Nephron progenitor cell (in vitro differentiated cells): ENCODE measurements around the gene TRIM63.
"Not testable (repeated sequence)": the region's sequence is repeated elsewhere in the genome, so short reads cannot be mapped to it uniquely, and the experiment has no call there.

Experiments
- DNase-seq: peaks from one replicate; pipeline ENCODE4 v3.0.0; 2021
- H3K27ac Mint-ChIP-seq: 2 replicates; pipeline ENCODE4 v1.8.0; 2021; ENCODE audit warnings: mild to moderate bottlenecking, moderate library complexity, mixed read lengths
- H3K27me3 Mint-ChIP-seq: 2 replicates; pipeline ENCODE4 v1.8.0; 2021; ENCODE audit warnings: mild to moderate bottlenecking, low read depth, mixed read lengths; ENCODE audit not compliant: poor library complexity
- H3K36me3 Mint-ChIP-seq: 2 replicates; pipeline ENCODE4 v1.8.0; 2021; ENCODE audit warnings: low read depth, mixed read lengths
- H3K4me1 Mint-ChIP-seq: 2 replicates; pipeline ENCODE4 v1.8.0; 2021; ENCODE audit warnings: mixed read lengths
- H3K4me3 Mint-ChIP-seq: 2 replicates; pipeline ENCODE4 v1.8.0; 2021; ENCODE audit warnings: mild to moderate bottlenecking, moderate library complexity, mixed read lengths
- H3K9me3 Mint-ChIP-seq: 2 replicates; pipeline ENCODE4 v1.8.0; 2021; ENCODE audit warnings: mild to moderate bottlenecking, moderate library complexity, mixed read lengths
- TF ChIP-seq, protein P1 (sequence below): fragments of 200-600 bp; sonication (generic); IDR thresholded peaks from 2 replicates; pipeline ENCODE4 v1.5.0; 2021; ENCODE audit warnings: antibody characterized with exemption

TRIM63 gene

DNA sequence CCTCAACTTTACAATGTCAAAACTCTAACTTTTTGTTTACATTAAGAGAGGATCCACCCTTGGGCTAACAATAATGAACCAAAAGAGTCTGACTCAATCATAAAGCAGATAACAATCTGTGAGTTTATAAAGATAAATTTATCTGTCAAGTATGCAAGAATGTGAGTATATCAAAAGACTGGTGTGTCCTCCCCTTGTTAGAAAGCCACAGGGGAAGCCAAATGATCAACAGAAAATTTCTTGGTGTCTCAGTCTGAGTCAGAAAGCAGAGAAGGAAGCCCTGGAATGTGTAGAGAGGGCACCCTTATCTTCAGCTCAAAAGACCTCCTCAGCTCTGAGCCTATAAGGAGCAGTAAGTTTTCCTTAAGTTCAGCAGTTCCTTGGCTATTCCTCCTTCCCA lies 30.3 kb upstream of the TRIM63 start:
- Mint-ChIP-seq H3K27ac (no peak overlapping the region), H3K4me1 (peaks cover 33% of the 10 kb centered on the region), H3K4me3 (no peak overlapping the region), H3K36me3 (no peaks in the 10 kb centered on the region), H3K27me3 (peaks cover 23% of the 10 kb centered on the region), H3K9me3 (no peaks in the 10 kb centered on the region)
- TF ChIP-seq, protein P1, sequence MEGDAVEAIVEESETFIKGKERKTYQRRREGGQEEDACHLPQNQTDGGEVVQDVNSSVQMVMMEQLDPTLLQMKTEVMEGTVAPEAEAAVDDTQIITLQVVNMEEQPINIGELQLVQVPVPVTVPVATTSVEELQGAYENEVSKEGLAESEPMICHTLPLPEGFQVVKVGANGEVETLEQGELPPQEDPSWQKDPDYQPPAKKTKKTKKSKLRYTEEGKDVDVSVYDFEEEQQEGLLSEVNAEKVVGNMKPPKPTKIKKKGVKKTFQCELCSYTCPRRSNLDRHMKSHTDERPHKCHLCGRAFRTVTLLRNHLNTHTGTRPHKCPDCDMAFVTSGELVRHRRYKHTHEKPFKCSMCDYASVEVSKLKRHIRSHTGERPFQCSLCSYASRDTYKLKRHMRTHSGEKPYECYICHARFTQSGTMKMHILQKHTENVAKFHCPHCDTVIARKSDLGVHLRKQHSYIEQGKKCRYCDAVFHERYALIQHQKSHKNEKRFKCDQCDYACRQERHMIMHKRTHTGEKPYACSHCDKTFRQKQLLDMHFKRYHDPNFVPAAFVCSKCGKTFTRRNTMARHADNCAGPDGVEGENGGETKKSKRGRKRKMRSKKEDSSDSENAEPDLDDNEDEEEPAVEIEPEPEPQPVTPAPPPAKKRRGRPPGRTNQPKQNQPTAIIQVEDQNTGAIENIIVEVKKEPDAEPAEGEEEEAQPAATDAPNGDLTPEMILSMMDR, result no peak
- no peak for DNase-seq

DNA sequence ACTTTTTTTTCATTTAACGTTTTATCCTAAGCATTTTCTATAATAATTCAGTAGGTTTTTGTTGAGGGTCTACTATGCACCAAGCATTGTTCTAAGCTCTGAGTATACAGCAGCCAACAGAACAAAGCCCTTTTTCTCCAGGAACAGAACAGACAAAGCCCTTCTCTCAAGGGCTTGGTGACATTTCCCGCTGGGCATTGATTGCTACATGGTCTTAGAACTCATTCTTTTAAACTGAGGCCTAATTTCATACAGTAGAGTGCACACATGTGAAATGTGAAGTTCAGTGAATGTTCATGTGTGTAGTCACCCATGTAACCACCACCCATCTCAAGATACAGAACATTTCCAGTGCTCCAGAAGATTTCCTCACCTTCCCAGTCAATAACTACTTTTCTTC lies 29.0 kb upstream of the TRIM63 start:
- Mint-ChIP-seq H3K4me3 (no peak overlapping the region), H3K36me3 (no peaks in the 10 kb centered on the region), H3K9me3 (peaks cover 5% of the 10 kb centered on the region), H3K4me1 (peaks cover 41% of the 10 kb centered on the region), H3K27ac (no peak overlapping the region), H3K27me3 (peaks cover 16% of the 10 kb centered on the region)
- TF ChIP-seq, protein P1, result no peak
- DNase-seq, result no peak

DNA sequence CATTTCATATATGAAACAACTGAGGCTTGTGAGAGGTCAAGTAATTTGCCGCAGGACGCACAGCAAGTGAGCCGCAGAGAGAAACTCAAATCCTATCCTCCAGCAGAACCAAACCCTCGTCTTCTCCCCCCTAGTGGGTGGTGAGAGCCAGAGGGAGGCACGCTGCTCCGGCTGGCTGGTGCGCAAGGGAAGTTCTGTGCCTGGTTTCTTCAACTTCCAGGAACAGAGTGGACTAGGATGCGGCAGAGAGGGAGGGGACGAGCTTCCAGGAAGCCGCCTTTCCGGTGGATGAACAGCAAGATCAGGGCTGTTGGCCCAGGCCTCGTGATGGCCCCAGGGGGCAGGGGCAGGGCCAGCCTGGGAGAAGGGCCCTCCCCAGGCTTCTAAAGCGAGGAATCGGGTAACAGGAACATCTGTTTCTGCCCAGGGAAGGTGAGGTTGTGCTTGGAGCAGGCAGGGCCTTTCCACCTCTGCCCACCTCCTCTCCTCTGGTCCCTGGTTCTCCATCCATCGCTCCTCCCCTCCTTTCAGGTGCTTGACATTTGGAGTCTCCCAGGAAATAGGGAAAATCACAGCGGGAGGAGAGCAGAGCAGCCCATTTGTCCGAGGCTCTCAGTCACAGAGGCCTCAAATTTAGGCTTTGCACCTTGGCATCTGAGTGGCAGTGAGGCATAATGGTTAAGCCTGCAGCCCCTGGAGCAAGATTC lies 27.4 kb upstream of the TRIM63 start:
- TF ChIP-seq, protein P1, result no peak
- H3K4me1 Mint-ChIP-seq, result peaks cover 41% of the 10 kb centered on the region
- H3K27me3 Mint-ChIP-seq, result peaks cover 8% of the 10 kb centered on the region
- H3K27ac Mint-ChIP-seq, result peak overlapping the region; percentile 82
- no peaks in the 10 kb centered on the region for H3K36me3 Mint-ChIP-seq
- peaks cover 19% of the 10 kb centered on the region for H3K9me3 Mint-ChIP-seq
- peak overlapping the region; percentile 28 for H3K4me3 Mint-ChIP-seq
- peak; percentile 58 for DNase-seq

DNA sequence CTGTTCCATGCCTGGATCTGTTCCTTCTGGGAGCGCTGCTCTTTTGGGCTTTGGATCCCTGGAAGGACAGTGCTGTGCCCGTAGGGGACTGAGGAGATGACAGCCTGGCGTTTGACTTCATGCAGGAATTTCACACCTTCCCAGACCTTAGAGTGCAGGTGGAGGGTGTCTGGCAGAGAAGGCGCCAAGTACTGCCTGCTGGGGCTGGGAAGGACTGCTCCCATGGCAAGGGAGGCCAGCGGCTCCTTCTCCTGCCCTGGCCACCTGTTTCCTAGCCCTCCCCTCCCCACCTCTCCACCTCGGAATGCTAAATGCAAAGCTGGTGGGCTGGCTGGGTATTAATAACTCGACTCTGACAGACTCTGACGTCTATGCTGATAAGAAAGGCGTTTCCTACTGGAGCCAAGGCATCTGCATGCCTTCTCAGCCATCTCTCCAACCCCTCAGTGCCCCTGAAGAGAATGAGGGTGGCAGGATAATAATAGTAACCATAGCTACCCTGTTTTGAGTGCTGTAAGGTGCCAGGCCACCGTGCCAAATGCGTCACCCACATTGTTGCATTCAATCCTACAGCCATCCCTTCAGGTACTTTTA lies 26.7 kb upstream of the TRIM63 start:
- Mint-ChIP-seq H3K9me3 (peaks cover 22% of the 10 kb centered on the region), H3K36me3 (no peaks in the 10 kb centered on the region), H3K4me3 (peak overlapping the region; percentile 28), H3K27me3 (peaks cover 3% of the 10 kb centered on the region), H3K4me1 (peaks cover 41% of the 10 kb centered on the region), H3K27ac (peak overlapping the region; percentile 82)
- TF ChIP-seq, protein P1, result no peak
- no peak for DNase-seq

DNA sequence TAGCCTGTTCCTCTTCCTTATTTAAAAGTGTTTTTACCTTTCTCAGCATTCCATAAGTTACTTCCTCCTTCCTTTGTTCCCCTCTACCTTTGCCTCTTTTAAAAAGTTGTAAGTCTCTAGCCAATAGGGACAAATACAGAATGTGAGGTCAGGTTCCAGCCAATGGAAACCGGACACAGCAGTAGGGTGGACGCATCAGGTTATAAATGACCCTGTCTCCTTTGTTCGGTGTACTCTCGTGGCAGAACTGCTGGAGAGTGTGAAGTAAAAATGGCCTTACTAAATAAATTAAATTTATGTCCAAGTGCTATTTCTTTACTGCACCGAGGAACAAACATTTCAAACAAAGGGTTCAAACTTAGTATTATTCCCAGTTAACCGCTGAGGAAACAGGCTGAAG lies 26.1 kb upstream of the TRIM63 start:
- not testable (repeated sequence) for H3K36me3 Mint-ChIP-seq, H3K4me3 Mint-ChIP-seq, H3K27me3 Mint-ChIP-seq, DNase-seq
- H3K4me1 Mint-ChIP-seq, result peaks cover 41% of the 10 kb centered on the region
- peaks cover 22% of the 10 kb centered on the region for H3K9me3 Mint-ChIP-seq
- H3K27ac Mint-ChIP-seq, result peak overlapping the region; percentile 87

DNA sequence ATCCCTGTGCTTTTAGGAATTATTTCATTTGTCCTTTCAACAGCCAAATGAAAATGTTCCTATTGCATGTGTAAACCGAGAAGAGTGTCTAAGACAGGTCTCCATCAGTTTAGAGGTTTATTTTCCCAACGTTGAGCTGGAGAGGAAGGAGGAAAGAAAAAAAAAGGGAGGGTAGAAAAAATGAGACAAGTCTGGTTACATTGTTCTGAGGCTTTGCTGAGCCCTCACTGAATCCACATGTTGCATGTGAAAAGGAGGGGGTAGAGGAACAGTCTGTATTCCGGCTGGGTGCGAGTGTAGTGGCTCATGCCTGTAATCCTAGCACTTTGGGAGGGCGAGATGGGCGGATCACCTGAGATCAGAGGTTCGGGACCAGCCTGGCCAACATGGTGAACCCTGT lies 25.0 kb upstream of the TRIM63 start:
- TF ChIP-seq, protein P1, result no peak
- H3K9me3 Mint-ChIP-seq, result peaks cover 22% of the 10 kb centered on the region
- H3K27ac Mint-ChIP-seq, result peak overlapping the region; percentile 7
- H3K27me3 Mint-ChIP-seq, result no peaks in the 10 kb centered on the region
- no peak overlapping the region for H3K4me3 Mint-ChIP-seq
- H3K36me3 Mint-ChIP-seq, result no peaks in the 10 kb centered on the region
- H3K4me1 Mint-ChIP-seq, result peaks cover 41% of the 10 kb centered on the region
- no peak for DNase-seq
